ENCODE results near the gene ITPRIP.

Gene ITPRIP

DNA sequence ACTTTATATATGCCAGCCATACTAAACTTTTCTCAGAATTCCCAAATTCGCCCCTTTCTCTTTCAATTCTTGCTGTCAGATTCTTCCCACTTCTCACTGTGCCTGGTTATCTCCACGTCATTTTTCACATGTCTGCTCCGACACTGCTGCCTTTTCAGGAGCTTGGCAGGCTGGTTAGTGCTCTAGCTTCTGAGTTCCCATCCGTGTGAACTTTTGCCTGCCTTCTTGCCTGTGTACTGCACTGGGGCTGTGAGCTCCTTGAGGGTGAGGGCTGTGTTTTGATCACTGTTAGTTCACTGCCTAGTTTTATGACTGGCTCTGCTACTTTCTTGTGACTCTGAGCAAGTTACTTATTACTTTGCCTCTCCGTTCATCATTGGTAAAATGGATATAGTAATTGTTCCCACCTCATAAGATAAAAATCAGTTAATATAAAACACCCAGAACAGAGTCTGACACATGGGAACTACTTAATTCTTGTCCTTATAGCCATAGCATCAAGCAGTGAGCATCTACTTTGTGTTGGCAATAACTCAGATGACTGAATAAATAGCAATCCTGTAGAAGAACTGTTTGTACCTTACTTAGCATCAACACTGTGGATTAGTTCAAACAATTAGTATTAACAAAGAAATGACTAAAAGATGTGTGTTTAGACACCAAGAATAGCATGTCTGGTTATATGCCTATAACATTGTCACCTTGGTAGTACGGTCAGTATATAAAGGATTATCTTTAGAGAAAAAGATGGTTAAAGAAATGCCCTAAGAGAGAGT lies 78.1 kb downstream of the ITPRIP start:
- H3K18ac ChIP-seq (ENCODE audit: low read length) = no peak overlapping the region
- H2BK5ac ChIP-seq (ENCODE audit: low read length) = no peak overlapping the region
- no peak overlapping the region for H3K4me2 ChIP-seq (ENCODE audit: insufficient read depth, low read length, poor library complexity, severe bottlenecking)
- no peak overlapping the region for H4K91ac ChIP-seq (ENCODE audit: low read depth, low read length, poor library complexity)
- peaks cover 2 to 84% of the 10 kb centered on the region in 2 donors for H3K36me3 ChIP-seq (replicated peaks in 1 of 2; ENCODE audit: control insufficient read depth in 2 of 2, insufficient read depth in 2 of 2, low read length in 2 of 2)
- 100% methylated on average over 1 of the region's 6 CpGs; no CpG with 5 or more reads in 1 of the 2 donors for WGBS, 2 donors (ENCODE audit: extremely low coverage in 2 of 2, insufficient read length in 2 of 2, insufficient replicate concordance in 1 of 2)
- no peaks in the 10 kb centered on the region for H3K9me3 ChIP-seq (replicated peaks in 1 of 2; ENCODE audit: control insufficient read depth in 2 of 2, insufficient read depth in 1 of 2, low read depth in 1 of 2, low read length in 2 of 2)
- H4K8ac ChIP-seq (ENCODE audit: low read depth, low read length) = no peak overlapping the region
- no peaks in the 10 kb centered on the region for H3K79me1 ChIP-seq (ENCODE audit: low read depth, low read length)
- H2BK12ac ChIP-seq (ENCODE audit: low read length) = no peak overlapping the region
- no peak overlapping the region for H3K27ac ChIP-seq (replicated peaks; ENCODE audit: low read length)
- no peak overlapping the region for H3K4me3 ChIP-seq (ENCODE audit: low read length in 2 of 2)
- H2BK120ac ChIP-seq (ENCODE audit: low read depth, low read length) = no peak overlapping the region
- no peak overlapping the region for H3K4ac ChIP-seq (ENCODE audit: low read length)
- H3K23ac ChIP-seq (ENCODE audit: low read depth, low read length, poor library complexity) = no peak overlapping the region
- H3K14ac ChIP-seq (ENCODE audit: low read length) = no peak overlapping the region
- peaks cover 0 to 6% of the 10 kb centered on the region in 2 donors for H3K4me1 ChIP-seq (ENCODE audit: control insufficient read depth in 2 of 2, insufficient read depth in 1 of 2, low read depth in 1 of 2, low read length in 2 of 2)
- H3K9ac ChIP-seq (ENCODE audit: low read depth, low read length, poor library complexity) = no peak overlapping the region
- no peak overlapping the region for H2AFZ ChIP-seq (ENCODE audit: low read length)
- DNase-seq (ENCODE audit: low spot score) = no peak
- no peak overlapping the region for H2AK5ac ChIP-seq (ENCODE audit: low read depth, low read length)
- peaks cover 0 to 2% (median 0%) of the 10 kb centered on the region in 3 experiments for H3K27me3 ChIP-seq (ENCODE audit: control insufficient read depth in 3 of 3, insufficient read depth in 3 of 3, low read depth in 1 of 3, low read length in 3 of 3)
- no peak overlapping the region for H2BK15ac ChIP-seq (ENCODE audit: low read length)

Small RNAs within 50 kb of the gene (small RNA-seq; reads per million reads assigned to genes)
- 18.9 reads per million, percentile 78 among the genes with 10 or more reads in this experiment for gene MIR4482 (ENCODE audit: insufficient read depth)
